Uterus (tissue), 2 donors: ENCODE measurements around the gene LAMC3.

Source experiments
- CTCF ChIP-seq, 4 experiments: fragments of 200-600 bp in 2 of 4; fragments of 450-650 bp in 2 of 4; sonication (generic) in 2 of 4; IDR thresholded peaks; one replicate each; pipeline ENCODE4 v1.5.1; 2016 to 2019; ENCODE audit warnings: antibody characterized with exemption in 4 of 4, mild to moderate bottlenecking in 2 of 4, moderate library complexity in 1 of 4
- POLR2A ChIP-seq, 2 donors: fragments of 450-650 bp; IDR thresholded peaks; one replicate each; pipeline ENCODE4 v1.6.1; 2016; ENCODE audit warnings: antibody characterized with exemption in 2 of 2, mild to moderate bottlenecking in 1 of 2, moderate library complexity in 1 of 2

- no peak for TF ChIP-seq CTCF (IDR thresholded peaks at IDR 0.05)
- no peak for TF ChIP-seq POLR2A (IDR thresholded peaks at IDR 0.05)
Observed at GRCh38 chr9:131011274-131012022, 2.5 kb downstream of the LAMC3 start.
